GM23248 (cell line): Measurements from ENCODE around the gene KNDC1.

Source experiments
- EZH2 ChIP-seq: fragments of 200-600 bp; sonication (generic); IDR thresholded peaks from 2 replicates; pipeline ENCODE4 v1.6.1; 2018; ENCODE audit warnings: antibody characterized with exemption, mild to moderate bottlenecking; ENCODE audit not compliant: insufficient read depth, poor library complexity, severe bottlenecking
- EZH2phosphoT487 ChIP-seq: fragments of 200-600 bp; sonication (generic); IDR thresholded peaks from 2 replicates; pipeline ENCODE4 v1.6.1; 2018; ENCODE audit warnings: antibody characterized with exemption, moderate library complexity, mild to moderate bottlenecking, low read depth; ENCODE audit not compliant: insufficient read depth

DNA sequence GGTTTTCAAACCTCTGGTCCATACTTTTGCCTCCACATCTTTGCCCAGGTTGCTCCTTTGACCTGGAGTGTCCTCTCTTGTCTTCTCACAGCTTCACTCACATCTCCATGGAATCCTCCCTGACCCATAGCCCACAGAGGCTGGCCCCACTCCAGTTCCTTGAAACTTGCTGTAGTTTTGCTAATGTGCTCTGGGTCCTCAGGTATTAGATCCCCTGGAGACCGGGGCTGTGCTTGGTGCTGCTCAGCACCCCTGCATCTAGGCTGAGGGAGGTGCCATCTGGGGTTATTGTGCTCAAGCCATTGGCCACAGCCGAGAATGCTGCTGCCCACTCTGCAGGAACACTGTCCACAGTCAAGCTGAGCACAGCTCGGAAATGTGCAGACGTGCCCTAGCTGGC lies 16.5 kb downstream of the KNDC1 start:
- TF ChIP-seq EZH2phosphoT487 (no peak), EZH2 (no peak)
